GM19397 (cell line): ENCODE data around the gene CCDC24.

Experiments used
- ATAC-seq: cut with Tn5 transposase; IDR thresholded peaks from one replicate; pipeline ENCODE4 v1.9.1; 2021; ENCODE audit warnings: mild to moderate bottlenecking, moderate library complexity; ENCODE audit not compliant: unreplicated experiment

The CCDC24 gene

DNA sequence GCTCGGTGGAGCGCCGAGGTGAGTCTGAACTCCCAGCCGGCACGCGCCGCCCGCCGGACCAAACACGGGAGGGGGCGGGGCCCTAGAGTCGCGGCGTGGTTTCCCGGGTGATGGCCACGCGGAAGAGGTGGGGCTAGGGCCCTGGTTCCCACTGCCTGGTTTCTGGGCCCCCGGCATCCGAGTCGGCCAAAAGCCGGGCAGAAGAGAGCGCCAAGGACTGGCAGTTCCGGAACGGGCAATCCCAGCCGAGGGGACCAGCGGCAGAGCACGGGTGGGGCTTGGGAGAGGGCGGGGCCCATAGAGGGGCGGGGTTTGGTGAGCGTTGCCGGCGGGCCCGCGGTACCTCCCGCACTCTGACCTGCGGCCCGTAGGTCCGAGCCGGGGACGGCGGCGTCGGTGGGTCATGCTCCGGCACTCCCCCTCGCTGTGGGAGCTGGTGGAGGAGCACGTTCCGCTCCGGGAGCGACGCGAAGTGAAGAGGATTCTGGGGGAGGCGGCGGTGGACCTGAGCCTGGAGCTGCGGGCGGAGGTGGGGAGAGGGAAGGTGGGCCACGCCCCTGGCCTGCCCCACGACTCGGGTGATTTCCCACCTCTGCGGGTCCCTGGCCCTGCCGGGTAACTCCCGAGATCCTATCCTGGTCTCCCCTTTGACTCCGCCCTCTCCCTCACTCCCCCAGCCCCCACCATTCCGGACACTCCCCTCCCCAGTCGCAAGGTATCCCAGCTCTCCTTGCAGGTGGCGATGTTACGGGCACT, at the start of gene CCDC24:
TSS of gene CCDC24 (plus strand) at position 124 of the 756 bp plus-strand sequence. CDS start at position 404, 280 bp downstream.
- peak; percentile 71 for ATAC-seq

DNA sequence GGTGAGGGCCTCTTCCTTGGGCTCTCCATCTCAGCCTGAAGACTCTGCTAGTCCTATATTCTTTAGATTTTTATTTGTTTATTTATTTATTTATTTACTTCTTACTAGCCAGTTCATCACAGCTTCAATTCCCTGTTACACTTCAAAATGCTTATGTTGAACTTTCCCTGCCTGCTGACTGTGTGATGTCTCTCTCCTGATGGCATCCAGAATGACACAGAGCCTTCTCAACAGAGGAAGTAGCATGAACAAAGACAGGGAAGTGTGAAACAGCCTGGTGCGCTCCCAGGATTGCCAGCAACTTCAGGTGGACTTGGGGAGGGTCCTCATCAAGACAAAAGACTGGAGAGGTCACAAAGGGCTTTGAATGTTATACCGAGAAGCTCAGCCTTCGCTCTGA, 49.0 kb upstream of the CCDC24 start:
- no peak for ATAC-seq

DNA sequence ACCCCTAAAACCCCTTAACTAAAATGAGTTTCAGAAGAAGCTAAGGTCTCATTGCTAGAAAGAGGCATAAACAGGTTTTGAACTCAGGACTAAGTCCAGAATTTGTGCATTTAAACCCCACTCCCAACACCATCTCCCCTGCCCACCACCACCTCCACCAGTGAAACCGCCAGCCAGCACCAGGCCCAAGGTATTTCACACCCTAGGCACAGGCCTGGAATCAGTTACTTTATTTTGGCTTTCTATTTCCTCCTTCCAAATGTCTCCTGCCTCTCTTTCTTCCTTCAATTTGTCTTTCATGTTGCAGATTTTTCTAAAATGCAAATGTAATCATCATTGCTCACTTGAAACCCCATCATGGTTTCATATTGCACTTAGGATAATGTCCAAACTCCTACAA, 46.5 kb upstream of the CCDC24 start:
- no peak for ATAC-seq

GRCh38 chr1:43945674-43946235, 45.6 kb upstream of the CCDC24 start:
- no peak for ATAC-seq

DNA sequence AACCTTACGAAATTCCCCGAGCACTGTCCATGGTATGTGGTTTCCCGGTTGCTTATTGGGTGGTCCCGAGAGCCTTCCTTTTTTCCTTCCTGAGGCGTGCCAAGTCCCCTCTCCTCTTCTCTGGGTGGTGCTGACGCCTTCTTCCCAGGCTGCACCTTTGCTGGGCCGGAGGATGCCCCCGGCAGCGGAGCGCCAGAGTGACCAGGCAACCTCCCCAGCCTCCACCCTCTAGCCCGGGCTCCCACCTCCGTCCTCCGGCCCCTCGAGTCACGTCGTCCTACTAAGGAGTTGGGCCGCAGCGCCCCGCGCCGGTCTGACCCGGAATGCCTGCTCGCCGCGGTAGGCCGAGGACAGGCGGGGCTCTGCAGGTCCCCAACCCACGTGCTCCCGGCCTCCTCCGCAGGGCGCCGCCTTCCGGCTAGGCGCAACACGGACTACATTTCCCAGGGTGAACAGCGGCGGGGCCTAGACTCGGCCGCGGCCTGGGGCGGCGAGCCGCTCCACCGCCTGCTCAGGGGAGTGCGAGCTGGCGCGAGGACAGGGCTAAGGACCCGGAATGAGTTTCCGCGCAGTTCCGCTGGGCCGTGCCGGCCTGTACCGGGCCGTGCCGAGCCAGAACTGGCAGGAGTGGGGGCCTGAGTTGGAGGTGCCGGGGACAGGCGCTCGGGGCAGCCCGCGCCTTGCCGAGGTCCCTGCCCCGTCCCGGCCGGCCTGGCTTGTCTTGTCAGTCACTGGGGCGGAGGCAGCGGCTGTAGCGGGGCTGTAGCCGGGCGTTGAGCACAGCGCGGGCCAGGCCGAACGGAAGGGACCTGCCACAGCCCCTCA, 45.0 kb upstream of the CCDC24 start, which contains the start of gene IPO13:
TSS of gene IPO13 (plus strand) at position 715 of the 825 bp plus-strand sequence. CDS start 651 bp downstream, outside the sequence.
- peak; percentile 89 for ATAC-seq

DNA sequence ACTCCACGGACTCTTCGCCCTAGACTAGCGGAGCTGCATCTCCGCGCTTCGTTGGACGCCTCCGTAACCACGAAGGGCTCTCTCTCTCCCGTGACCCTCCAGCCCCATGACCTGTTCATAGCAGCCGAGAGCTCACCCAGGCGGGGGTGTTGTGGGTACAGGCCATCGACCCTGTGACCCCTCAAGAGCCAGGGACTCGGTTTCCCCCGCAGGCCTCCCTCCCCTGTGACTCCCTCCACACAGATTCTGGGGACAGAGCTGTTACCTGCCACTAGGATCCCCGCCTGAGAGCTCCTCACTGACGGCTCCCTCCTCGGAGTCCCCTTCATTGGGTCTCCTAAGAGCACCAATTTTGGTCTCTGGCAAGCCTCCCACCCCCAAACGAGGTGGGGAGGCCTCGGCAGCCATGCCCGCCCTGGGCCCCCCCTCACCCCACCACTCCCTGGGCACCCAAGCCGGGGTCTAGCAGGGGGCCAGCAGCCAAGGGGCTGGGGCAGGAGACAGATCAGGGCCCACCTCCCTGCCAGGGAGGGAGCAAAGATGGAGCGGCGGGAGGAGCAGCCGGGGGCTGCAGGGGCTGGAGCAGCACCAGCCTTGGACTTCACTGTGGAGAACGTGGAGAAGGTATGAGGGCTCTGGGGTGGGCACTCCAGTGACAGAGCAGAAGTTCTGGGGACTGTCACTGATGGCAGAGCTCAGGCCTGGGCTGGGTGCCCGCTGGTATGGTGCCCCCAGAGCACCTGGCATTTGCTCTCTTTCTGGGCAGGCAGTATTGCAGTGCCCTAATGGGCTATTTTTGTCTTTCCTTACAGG, 44.1 kb upstream of the CCDC24 start:
- ATAC-seq, result no peak

DNA sequence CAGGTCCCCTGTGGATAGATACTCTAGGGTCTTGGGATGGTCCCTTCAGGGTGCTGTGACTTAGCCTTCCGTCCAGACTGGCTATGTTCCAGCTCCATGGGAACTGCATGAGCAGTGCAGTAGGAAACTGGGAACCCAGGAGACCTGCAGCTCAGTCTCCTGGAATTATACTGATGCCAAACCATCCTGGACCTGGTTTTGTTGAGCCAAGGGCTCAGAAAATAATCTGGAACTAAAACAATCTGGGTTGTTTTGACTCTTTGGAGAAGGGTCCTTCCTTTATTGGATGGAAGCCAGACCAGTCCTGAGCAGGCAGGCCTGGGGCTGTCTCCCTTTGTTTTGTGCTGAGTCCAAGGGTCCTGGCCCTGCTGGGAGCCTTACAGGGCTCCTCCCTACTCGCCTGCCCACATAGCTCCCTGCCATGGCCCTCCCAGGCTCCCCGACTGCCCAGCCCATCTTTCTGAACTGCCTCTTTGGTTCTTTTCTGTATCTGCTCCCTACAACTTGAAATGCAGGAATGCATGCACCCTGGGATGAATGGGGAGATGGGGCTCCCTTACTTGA, 43.4 kb upstream of the CCDC24 start:
- no peak for ATAC-seq

DNA sequence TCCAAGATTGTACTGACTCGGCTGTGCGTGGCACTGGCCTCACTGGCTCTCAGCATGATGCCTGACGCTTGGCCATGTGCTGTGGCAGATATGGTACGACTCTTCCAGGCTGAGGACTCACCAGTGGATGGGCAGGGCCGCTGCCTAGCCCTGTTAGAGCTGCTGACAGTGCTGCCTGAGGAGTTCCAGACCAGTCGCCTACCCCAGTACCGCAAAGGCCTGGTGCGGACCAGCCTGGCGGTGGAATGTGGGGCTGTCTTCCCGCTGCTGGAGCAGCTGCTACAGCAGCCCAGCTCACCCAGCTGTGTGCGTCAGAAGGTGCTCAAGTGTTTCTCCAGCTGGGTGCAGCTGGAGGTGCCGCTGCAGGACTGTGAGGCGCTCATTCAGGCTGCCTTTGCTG, 41.7 kb upstream of the CCDC24 start:
- no peak for ATAC-seq

DNA sequence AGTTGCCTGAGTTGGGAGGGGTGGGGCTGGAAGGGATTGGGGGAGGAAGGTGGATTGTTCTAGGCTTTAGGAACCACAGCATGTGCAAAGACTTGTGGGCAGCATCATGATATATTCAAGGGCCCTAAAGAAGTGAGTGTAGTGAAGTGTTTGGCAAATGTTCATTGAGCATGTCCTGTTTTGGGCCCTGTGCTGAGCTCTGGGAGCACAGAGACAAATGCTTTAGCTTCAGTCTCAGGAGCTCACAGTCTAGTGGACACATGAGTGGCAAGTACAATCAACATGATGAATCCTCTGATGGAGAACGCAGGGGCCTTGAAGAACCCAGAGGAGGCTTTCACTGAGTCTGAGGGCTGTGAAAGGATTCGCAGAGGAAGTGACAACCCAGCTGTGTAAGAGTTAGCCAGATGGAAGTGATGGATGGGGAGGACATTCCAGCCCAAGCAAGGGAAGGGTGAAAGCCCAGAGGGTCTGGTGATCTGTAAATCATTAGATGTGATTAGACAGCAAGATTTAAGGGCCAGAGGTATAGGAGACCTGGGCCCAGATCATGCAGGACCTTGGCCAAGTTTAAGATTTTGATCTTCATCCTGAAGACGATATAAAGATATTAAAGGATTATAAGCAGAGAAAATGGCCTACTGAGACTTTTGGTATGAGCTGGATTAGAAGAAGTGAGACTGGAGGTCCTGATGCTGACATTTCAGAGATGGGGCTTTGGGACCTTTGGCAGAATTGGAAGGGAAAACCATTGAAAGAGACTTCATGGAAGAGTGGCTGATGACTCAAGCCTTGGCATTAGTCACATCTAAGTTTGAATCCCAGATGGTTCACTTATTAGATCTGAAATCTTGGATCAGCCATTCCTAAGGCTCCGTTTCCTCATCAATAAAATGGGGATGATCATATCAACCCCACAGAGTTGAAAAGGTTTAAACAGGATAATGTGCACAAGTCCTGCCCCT, 40.1 kb upstream of the CCDC24 start:
- no peak for ATAC-seq

GRCh38 chr1:43952731-43953346, 38.6 kb upstream of the CCDC24 start:
- no peak for ATAC-seq

DNA sequence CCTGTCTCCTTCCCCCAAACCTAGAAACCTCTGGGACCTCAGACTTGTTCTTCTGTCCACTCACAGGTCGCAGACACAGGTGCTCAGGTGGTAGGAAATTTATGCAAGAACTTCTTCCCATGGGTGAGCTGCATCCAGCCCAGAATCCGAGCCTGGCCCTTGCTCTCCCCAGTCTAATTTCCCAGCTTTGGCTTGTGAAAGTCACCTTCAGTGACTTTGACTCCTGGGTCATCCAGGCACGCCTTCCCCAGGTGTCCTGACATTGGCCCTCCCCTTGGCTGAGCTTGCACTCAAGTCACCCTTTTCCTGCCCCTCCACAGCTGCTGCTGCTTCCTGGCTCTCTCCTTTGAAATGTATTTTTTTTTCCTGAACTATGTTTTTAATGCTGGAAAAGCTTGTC, 38.0 kb upstream of the CCDC24 start:
- ATAC-seq, result no peak

DNA sequence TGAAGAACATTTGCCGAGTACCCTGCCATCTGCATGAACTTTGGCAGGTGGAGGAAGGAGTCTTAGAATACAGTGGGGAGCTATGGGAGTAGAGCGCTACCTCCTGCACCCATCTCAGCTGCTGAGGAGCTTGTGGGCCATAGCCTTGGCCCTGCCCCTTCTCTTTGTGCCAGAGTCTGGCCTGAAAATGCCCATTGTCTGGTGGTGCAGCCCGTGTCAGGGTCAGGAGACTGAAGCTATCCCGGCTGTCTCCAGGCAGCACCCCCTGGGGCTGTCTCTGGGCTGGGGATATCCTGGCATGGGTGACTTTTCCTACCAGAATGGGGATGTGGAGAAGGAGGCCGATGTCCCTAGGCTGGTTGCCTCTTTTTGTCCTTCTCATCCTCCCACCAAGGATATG, 37.4 kb upstream of the CCDC24 start:
- no peak for ATAC-seq

GRCh38 chr1:43956234-43956633, 35.2 kb upstream of the CCDC24 start:
- no peak for ATAC-seq

DNA sequence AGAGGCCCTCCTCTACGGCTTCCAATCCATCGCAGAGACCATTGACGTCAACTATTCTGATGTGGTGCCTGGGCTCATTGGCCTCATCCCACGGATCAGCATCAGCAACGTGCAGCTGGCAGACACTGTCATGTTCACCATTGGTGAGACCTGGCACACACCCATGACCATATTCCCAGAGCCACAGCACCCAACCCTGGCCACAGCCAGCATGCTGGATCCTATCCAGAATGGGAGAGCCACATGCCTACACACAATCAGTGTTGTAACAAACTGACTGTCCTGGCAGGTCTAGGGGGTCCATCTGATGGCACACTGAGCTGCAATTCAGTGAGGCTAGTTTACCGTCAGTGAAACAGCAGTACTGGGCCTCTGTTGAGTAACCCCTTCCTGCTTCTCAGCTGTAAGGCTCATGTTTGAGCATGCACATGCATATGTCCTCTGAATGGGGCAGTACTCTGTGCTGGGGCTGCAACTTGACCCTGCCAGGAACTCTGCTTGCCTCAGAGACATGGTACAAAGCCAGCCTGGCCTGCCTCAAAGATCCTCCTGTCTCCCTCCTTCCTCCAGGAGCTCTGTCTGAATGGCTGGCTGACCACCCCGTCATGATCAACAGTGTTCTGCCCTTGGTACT, 33.9 kb upstream of the CCDC24 start:
- no peak for ATAC-seq

DNA sequence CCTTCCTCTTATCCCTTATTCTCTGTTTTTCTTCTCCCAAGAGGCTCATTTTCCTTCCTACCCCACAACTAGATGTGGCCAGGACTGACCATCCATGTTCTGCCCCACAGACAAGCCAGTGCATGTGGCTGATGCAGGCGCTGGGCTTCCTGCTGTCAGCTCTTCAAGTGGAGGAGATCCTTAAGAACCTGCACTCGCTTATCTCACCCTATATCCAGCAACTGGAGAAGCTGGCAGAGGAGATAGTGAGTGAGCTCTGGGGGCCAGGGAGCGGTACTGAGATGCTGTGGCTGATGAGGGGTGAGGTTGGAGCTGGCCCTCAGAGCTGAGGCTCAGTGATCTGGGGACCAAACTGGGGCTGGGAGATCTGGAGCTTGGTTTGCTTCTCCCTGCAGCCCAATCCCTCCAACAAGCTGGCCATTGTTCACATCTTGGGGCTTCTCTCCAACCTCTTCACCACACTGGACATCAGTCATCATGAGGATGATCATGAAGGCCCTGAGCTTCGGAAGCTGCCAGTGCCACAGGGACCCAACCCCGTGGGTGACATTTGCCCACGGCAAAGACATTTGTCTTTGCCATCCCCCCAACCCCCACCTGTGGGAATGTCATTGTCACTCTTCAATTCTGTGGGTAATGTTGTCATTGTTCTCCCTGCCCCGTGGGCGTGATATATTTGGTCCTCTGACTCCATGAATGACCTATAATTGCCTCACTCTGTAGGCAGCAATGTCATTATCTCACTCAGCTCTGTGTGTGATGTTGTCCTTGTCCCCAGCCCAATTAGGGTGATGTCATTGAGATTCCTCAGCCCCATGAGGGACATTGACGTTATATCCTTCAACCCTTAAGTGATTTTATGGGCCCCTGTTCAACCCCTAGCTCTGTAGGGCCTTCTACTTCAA, 32.8 kb upstream of the CCDC24 start:
- no peak for ATAC-seq

- no peak for ATAC-seq
These were observed 30.6 kb upstream of the CCDC24 start for GRCh38 chr1:43960798-43961197.

GRCh38 chr1:43961692-43962091, 29.7 kb upstream of the CCDC24 start:
- ATAC-seq, result no peak
